NCI-H345 treated with DMSO at 0.1 percent for 48 hours (cell line): ENCODE results near the gene NUDT15.
"Not testable (repeated sequence)": the region's sequence is repeated elsewhere in the genome, so short reads cannot be mapped to it uniquely, and the experiment has no call there.

ENCODE experiments used
- DNase-seq: peaks from one replicate; lab custom pipeline; 2025; ENCODE audit not compliant: unreplicated experiment; lab: John Stamatoyannopoulos, UW

The NUDT15 gene

DNA sequence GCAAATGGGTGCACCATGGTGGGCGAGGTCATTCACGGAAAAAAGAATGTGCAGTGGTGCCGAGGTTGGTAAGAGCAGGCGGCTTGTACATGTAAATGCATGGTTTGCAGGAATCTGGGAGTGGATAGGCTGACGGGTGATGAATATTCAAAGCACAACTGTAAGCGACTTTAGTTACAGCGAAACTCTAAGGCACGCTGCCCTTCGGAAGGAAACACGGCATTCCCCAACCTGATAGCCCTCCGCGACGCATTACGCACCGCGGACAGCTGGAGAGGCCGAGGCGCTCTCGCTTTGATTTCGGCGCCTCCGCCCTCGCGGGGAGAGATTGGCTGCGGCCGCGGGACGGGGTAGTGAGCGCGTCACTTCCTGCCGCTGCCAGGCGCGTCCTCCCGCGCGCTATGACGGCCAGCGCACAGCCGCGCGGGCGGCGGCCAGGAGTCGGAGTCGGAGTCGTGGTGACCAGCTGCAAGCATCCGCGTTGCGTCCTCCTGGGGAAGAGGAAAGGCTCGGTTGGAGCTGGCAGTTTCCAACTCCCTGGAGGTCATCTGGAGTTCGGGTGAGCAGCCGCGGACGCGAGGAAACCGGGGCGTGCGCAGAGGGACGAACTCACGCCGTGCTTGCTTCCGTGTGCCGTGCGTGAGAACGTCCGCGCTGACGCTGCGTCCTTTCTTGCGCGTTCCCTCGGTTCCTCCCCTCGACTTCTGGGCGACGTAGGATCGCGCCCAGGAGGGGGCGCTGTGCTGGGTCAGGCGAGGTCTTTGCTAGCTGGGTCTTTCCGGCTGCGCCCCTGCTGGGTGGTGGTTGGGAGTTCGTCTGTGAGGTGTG lies at the start of gene NUDT15:
Gene NUDT15 (plus strand): TSS at position 381 of the 828 bp plus-strand sequence. CDS start 21 bp downstream, at position 402.
- DNase-seq: peak; percentile 75

DNA sequence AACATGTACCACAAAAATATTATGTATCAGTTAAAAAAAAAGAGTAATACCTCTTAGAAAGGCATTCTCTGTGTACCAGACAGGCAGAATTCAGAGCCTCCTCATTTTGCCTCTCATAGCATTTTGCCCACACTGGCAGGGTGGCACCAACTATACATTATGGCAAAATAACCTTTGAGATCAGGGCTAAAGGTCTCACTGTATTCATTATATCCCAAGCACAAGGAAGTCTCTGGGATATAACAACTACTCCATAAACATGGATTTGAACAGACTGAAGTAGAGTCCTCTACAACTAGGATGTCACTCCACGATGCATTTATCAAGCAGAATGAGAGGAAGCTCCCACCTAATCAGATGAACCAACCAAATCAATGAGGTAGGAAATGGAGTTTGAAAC lies 47.1 kb upstream of the NUDT15 start:
- no peak for DNase-seq

- DNase-seq: no peak
These were observed 46.5 kb upstream of the NUDT15 start for GRCh38 chr13:47990920-47991466.

DNA sequence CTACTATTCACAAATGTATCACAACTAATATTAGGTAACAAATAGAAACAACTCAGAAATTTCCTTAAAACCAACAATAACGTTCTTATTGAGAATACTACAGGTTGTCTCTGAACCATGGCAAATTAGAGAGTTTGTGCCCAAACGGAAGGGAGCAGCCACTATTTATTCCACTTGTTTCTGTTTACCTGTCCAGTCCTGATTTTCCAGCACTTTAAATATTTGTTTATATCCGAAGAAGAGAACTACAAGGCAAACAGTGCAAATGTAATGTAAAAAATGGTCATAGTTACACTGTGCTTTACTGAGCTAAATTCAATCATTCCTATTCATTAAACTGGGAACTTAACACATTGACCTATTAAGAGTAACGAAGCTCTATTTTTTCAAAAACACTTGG lies 45.7 kb upstream of the NUDT15 start:
- no peak for DNase-seq

DNA sequence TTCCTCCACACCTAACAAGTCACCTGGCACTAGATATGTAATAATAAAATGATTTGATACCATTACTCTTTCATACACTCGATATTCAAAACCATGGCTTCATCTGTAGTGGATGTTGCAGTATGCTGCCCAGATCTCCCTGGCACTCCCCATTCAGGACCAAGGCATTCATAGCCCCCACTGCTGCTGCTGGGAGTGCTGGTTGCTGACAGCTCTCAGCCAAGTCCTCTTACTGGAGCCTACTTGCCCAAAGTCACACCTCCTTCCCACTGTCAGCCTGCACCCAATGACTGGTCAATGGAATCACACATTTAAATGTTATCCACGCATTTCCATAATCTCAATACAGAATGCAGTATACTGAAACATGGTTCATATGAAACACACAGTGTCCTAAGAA lies 40.1 kb upstream of the NUDT15 start:
- DNase-seq: no peak

- no peak for DNase-seq
These were observed 37.6 kb upstream of the NUDT15 start for GRCh38 chr13:47999973-48000372.

DNA sequence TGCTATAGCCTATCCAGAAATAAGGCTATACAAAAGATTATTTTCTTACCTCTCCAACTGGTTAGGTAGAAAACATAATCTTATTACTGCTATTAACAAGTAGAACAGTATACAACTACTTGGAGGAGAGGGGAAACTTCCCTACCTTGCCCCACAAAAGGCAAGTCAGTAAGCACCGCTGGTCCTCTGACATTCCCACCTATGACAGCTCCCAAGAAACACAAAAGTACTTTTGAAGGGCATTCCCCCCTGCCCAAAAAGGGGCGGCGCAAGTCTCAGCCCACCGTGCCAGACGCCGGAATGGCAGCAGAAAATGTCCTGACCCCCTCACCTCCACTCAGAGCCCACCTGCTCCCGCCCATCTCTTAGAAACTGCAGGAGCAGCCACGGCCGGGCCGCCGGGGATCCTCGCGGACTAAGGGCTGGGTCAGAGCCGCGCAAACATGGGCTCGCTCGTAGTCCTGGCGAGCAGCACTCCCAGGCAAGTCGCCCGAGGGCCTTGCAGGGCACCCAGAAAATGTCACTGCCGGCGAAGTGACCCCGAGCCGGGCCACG lies 36.9 kb upstream of the NUDT15 start:
- DNase-seq: no peak

DNA sequence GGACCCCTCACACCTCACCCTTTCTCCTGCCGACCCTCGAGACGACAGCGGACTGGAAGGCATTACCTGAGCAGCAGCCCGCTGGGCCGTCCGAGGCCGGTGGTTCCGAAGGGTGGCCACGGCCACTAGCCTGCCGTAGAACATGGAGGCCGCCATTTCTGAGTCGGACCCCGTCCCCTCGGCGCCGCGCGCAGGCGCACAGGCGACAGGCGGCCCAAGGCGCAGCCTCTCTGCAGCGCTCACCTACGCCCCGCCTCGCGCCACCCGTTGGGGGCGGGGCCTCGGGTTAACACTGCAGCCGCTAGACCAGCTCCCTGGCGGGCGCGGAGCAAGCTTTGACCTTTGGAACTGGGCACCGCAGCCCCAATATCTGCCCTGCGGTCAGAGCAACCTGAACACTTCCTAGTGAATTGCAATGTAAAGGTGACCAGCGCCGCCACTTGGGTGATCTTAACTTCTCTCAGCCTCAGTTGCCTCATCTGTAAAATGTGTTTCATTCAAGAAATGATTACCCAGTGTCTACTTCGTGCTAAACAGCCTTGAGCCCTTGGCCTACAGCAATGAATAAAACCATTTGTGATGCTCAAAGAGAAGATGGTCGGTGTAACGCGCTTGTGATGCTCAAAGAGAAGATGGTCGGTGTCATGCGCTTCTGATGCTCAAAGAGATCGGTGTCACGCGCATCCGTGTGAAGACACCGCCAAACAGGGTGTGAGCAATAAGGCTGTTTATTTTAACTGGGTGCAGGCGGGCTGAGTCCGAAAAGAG lies 36.2 kb upstream of the NUDT15 start, which contains the start of gene SUCLA2:
Gene SUCLA2 (minus strand): TSS at position 160 of the 768 bp plus-strand sequence. CDS start 4 bp downstream, at position 156.
- DNase-seq: peak; percentile 48

GRCh38 chr13:48001999-48002398 lies 35.5 kb upstream of the NUDT15 start:
- not testable (repeated sequence) for DNase-seq

- DNase-seq: no peak
These were observed 33.3 kb upstream of the NUDT15 start for GRCh38 chr13:48004201-48004600.

GRCh38 chr13:48006396-48006795 lies 31.1 kb upstream of the NUDT15 start:
- no peak for DNase-seq

DNA sequence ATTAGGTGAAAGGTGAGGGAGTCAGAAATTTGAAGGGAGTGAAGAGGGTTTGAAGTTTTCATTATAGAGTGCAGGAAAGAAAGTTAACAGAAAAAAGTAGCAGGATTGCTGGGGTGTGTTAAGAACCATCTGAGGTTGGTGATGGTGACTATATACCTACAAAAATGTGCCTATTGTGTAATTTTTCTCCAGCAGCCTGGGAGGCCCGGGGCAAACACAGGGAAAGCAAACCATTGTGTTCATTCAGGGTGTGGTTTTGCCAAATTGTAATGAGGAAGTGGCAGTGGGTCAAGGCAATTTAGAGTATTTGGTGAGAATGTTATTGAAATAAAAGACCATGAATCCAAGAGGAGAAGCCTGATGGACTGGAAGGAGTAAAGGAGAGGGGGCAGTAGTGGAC lies 28.2 kb upstream of the NUDT15 start:
- DNase-seq: no peak

GRCh38 chr13:48010698-48011097 lies 26.8 kb upstream of the NUDT15 start:
- no peak for DNase-seq

- DNase-seq: no peak
These were observed 24.9 kb upstream of the NUDT15 start for GRCh38 chr13:48012668-48013067.

DNA sequence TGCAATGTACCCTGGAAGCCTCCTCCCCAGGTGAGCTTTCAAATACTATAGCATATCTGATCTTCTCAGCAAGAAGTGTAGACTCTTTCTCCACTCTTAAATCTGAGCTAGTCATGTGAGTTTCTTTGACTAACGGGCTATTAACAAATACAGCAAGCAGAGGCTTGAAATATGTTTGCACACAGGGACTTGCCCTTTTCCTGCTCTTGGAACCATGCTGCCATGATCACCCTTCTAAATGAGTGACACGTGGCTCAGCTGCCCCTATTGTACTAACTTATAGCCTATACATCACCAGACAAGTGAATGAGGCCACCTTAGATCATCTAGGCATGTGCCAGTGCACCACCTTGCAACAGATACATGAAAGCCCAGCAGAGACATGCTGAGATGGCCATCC lies 23.2 kb upstream of the NUDT15 start:
- DNase-seq: no peak

- DNase-seq: no peak
These were observed 18.9 kb upstream of the NUDT15 start for GRCh38 chr13:48018637-48019036.

GRCh38 chr13:48019796-48020195 lies 17.7 kb upstream of the NUDT15 start:
- no peak for DNase-seq

- no peak for DNase-seq
These were observed 9.5 kb upstream of the NUDT15 start for GRCh38 chr13:48028066-48028465.

GRCh38 chr13:48029859-48030258 lies 7.7 kb upstream of the NUDT15 start:
- no peak for DNase-seq

DNA sequence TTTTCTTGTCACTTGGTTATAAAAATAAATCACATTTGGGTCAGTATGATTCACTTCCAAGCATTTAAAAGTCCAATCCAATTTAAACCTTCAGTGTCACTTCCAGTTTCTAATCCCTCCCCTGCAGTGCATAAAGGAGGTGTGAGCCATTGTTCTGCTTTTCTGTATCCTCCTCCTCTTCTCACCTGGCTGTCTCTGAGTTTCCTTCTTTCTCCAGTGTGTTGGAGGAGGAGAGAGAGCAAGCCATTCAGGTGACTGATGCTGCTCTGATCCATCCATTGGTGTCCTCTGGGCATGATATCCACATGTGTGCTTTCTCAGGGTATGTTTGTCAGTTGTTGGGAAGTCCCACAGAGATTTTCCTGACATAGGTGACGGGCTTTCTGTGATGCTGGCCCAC lies 1.2 kb downstream of the NUDT15 start:
- no peak for DNase-seq

DNA sequence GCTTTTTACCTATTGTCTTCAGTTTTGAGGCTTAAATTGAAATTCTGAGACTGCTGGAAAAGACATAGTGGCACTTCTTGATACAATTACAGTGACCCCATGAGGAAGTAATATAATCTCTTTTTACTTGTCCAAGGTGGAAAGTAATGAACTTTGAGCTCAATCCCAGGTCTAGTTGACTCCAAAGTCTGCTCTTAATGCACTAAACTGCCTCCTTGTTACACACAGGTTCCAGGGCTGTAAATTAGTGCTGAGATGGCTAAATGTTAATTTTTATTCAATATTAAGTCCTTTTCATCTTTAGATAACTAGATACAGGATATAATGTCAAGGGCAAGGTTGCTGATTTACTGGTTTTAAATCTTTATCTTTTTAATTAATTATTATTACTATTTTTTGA lies 2.5 kb downstream of the NUDT15 start:
- DNase-seq: no peak

- no peak for DNase-seq
These were observed 3.4 kb downstream of the NUDT15 start for GRCh38 chr13:48040896-48041295.
